Fibroblast of skin of right biceps (primary cell): ENCODE data around the gene GBA2.

Experiments
- DNase-seq: peaks from one replicate; pipeline ENCODE4 v3.0.0-alpha.2; 2013

GBA2 gene

GRCh38 chr9:35737143-35737542 lies 11.9 kb downstream of the GBA2 start:
- DNase-seq, result no peak

- DNase-seq, result peak; percentile 70
Observed at GRCh38 chr9:35736201-35736633, 12.8 kb downstream of the GBA2 start.

DNA sequence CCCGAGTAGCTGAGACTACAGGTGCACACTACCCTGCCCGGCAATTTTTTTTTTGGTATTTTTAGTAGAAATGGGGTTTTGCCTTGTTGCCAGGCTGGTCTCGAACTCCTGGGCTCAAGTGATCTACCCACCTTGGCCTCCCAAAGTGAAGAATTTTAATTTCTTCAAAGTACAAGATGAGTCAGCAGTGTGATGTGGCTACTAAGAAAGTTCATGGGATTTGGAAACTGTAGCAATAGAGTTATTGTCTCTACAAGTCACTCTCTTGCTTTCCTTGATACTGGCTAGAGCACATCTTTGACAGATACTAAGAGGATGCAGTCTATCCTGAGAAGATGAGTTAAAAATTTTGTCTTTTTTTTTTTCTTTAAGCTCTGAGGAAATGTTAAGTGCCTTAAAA lies 14.9 kb downstream of the GBA2 start:
- DNase-seq, result no peak

GRCh38 chr9:35732800-35733541 lies 16.1 kb downstream of the GBA2 start:
- peak; percentile 68 for DNase-seq

GRCh38 chr9:35732185-35732799 lies 16.7 kb downstream of the GBA2 start, which contains the start of the genes CREB3 and TLN1:
Gene CREB3 (plus strand): TSS chr9:35732666. CDS start chr9:35732773, 107 bp downstream.
Gene TLN1 (minus strand): TSS chr9:35732195. CDS start chr9:35725694, 6,501 bp downstream.
- DNase-seq, result peak; percentile 99

DNA sequence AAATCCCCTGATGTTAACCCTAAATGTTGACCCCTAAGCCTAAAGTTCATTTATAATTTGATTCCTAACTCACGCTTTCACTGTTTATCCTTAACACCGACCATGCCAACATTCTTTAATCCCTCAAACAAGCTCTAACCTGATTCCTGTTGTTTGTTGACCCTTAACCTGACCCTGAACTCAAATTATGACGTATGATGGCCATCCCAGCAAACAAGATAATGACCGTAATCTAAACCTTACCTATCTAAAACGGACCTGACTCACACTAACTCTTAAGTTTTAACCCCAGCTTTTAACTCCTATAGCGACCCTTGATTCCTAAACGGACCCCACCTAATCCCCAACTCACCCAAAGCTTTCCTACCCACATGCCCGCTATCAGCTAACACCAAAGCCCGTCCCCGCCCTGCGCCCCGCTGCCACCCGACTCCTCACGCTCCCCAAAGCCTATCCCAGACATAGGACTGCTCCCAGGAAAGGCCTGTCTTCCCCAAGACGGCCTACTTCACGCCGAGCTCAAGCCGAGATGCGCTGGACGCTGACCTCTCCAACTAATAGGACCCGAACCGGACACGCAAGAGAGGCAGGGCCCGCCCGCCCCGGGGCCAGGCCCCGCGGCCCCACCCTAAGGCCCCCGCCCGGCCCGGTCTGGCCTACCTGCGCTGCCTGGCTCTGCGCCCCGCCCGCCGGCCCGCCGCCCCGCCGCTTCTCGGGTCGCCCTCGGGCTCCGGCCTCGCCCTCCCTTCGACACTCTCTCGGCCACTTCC lies 17.4 kb downstream of the GBA2 start:
- DNase-seq, result peak; percentile 23

DNA sequence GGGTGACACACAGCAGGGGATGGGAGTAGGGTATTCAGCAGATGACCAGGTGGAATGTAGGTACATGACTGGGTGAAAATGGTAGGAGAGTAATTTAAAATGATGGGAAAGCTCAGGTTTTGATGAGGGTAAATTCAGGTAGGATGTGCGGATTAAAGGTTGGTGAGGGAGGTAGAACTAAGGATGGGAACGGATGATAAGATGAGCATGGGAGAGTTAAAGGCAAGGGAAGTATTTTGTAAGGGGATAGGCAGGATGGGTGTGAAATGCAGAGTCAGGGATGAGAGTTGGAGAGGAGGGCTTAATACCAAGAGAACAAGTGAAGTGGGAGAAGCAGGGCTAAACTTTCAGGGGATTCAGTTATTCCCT lies 18.6 kb downstream of the GBA2 start:
- DNase-seq, result no peak

GRCh38 chr9:35729700-35730485 lies 19.1 kb downstream of the GBA2 start:
- peak; percentile 94 for DNase-seq

DNA sequence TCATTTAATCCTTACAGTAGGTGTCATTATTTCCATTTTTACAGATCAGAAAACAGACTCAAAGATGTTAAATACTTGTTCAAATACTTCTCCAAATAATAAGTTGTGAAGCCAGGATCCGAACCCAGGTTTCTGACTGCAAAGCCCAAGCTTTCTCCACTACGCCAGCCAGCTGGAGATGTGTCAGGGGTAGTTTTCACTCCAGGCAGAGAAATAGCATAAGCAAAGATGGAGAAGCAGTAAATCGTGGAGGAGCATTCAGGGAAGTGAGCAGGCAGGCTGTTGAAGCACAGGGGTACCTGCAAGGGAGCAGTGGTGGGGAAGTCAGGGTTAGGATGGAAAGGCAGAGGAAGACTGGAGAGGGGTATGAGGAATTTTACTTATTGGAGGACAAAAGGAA lies 19.9 kb downstream of the GBA2 start:
- DNase-seq, result no peak

GRCh38 chr9:35728041-35728971 lies 20.7 kb downstream of the GBA2 start:
- DNase-seq, result peak; percentile 96

- DNase-seq, result no peak
Observed at GRCh38 chr9:35727676-35728040, 21.4 kb downstream of the GBA2 start.

- peak; percentile 32 for DNase-seq
Observed at GRCh38 chr9:35726931-35727330, 22.1 kb downstream of the GBA2 start.

DNA sequence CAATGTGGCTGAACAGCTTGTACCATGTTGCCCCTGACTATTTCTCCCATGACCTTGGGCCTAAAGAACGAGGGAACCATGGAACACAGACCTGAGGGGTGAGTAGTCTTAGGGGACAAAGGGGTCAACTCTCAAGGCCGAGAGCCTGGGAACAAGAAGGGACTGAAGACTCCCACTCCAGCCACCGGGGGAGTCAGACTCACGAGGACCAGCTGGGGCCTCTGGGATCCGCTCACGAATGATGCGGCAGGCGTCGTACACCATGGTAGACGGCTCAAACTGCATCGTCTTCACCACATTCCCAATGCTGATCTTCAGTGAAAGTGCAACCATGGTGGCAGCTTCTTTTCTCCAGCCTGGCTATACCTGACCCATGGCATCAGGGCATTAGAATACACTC lies 23.7 kb downstream of the GBA2 start:
- no peak for DNase-seq

- DNase-seq, result no peak
Observed at GRCh38 chr9:35723908-35724307, 25.1 kb downstream of the GBA2 start.

GRCh38 chr9:35723426-35723825 lies 25.6 kb downstream of the GBA2 start:
- DNase-seq, result no peak

GRCh38 chr9:35719546-35719945 lies 29.5 kb downstream of the GBA2 start:
- DNase-seq, result no peak

DNA sequence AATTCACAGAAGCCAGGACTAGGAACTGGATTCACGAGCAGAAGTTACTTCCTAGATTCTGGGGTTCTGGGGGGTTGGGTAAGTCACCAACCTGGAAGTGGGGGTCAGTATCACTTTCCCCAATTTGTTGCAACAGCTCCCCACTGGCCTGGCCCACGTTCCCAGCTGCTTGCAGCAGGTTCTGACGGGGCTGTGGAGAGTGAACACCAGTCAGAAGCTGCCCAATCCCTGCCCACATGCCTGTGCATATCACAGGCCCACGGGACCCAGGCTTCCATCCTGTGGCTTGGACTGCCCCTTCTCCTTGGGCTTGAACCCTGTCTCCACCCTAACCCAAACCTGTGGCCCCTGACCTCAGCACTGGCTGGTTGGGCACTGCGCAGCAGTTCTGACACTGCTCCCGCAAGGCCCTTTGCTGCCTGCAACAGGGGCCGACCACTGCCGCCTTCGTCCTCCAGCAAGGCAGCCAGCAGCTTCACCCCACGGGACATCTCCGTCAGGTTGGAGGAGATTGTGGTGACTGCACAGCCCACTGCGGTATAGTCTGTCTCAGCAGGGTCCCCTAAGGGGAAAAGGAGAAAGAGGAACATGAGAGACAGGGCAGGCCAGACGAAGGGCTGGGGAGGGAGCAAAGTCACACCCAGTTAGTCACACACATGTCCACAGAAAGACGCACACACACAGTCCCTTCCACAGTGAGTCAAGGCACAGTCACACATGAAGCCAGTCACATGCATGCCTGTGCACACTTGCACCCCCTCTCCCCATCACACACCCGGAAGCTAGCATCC lies 30.1 kb downstream of the GBA2 start:
- DNase-seq, result no peak

GRCh38 chr9:35717132-35717870 lies 31.7 kb downstream of the GBA2 start:
- DNase-seq, result no peak

DNA sequence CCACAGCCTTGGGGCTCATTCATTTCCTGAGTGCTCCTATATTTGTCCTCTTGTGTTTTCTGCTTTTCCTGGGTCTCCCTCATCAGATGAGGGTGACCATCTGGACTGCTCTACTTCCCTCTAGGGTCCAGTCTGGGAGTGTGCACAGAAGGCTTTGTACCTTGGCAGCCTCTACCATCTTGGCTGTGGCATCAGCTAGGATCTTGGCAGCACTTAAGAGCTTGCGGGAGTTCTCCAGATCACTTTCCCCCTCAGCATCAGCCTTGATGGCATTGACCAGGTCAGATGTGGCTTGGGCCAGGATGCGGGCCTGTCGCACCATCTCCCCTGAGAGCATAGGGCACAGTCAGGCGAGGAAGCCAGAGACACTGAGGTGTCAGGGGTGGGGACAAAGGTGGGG lies 32.8 kb downstream of the GBA2 start:
- no peak for DNase-seq

- DNase-seq, result no peak
Observed at GRCh38 chr9:35714579-35715252, 34.3 kb downstream of the GBA2 start.
